Fibroblast of pulmonary artery (primary cell): ENCODE measurements around the gene EEF1AKMT2.
A peak's percentile ranks its signal among the peaks of the same experiment; 100 is the strongest.

Experiments
- DNase-seq: peaks from one replicate; pipeline ENCODE4 v3.0.0-alpha.2; 2010; ENCODE audit warnings: low read depth
- H3K4me3 ChIP-seq: replicated peaks from 2 replicates; pipeline ENCODE4 v1.5.1; 2011; ENCODE audit warnings: low read depth, mild to moderate bottlenecking, control low read depth, low read length, moderate library complexity
- CTCF ChIP-seq: IDR thresholded peaks from 2 replicates; pipeline ENCODE4 v1.5.1; 2011; ENCODE audit warnings: mild to moderate bottlenecking, control low read depth, low read length, inconsistent platforms; ENCODE audit errors: missing control alignments

Gene EEF1AKMT2

GRCh38 chr10:124791547-124792348 is at the start of gene EEF1AKMT2:
EEF1AKMT2 (minus strand) TSS chr10:124791887; CDS start chr10:124791833, 54 bp downstream.
- TF ChIP-seq CTCF: no peak
- peak within 1 kb of the TSS; percentile 94 for H3K4me3 ChIP-seq
- DNase-seq: peak; percentile 84

GRCh38 chr10:124837687-124838086 is 46.0 kb upstream of the EEF1AKMT2 start:
- no peak for TF ChIP-seq CTCF
- DNase-seq: no peak
- H3K4me3 ChIP-seq: no peak overlapping the region

DNA sequence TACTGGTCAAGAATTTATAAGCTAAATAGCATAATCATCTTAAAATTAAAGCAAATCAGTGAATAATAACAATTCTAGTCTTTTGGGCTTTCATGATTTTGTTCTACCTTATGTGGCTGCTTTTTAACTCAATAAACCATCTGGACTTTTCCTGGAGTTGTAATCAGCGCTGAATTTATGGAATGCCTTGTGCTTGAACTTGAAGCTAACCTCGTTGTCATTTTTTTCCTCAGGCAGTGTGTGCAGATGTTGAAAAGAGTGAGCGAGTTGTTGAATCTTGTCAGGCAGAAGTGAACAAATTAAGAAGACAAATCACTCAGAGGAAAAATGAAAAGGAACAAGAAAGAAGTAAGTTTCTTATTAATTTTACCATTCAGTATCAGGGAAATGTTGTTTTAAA is 39.4 kb upstream of the EEF1AKMT2 start:
- no peak for DNase-seq
- H3K4me3 ChIP-seq: no peak overlapping the region
- no peak for TF ChIP-seq CTCF

DNA sequence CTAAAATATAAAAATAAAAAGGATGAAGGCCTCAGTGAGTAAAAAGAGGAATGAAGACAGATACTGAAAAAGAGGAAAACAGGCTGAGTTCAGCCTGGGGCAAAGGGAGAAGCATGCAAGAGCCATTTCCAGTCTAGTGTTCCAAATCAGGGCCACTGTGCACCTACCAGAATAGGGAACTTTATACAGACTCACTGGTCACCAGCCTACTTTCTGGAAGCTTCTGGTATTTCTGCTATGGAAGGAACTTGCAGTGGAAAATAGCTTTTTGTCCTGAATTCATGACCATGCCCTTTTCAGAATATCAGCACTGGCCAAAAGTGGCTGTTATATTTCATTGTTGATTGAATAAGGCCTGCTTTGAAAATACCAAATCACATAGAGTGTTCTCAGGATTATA is 38.8 kb upstream of the EEF1AKMT2 start:
- no peak for TF ChIP-seq CTCF
- H3K4me3 ChIP-seq: no peak overlapping the region
- no peak for DNase-seq

GRCh38 chr10:124829447-124830115 is 37.9 kb upstream of the EEF1AKMT2 start:
- no peak overlapping the region for H3K4me3 ChIP-seq
- no peak for DNase-seq
- TF ChIP-seq CTCF: no peak

DNA sequence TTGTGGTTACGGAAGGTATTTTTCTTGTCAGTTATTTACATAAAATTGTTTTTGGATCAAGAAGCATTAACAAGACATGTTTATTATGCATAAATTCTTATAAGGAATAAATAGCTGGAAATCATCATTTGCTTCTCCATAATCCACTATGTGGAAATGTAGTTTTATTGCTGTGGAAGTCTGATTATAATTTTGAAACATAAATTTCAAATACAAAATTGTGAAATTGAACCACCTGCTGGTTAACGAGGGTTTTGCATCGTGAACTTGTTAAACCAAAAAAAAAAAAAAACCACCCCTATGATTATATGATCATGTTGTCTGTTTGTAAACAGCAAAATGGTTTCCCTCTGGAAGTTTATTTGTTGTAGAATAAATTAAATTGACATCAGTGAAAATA is 35.8 kb upstream of the EEF1AKMT2 start:
- peak; percentile 55 for TF ChIP-seq CTCF
- DNase-seq: peak; percentile 46

More for the DNA sequence above, 35.8 kb upstream of the EEF1AKMT2 start:
- H3K4me3 ChIP-seq: no peak overlapping the region
